Epidermal melanocyte (primary cell): ENCODE results near the gene LIG1.
"Not testable (repeated sequence)": the region's sequence is repeated elsewhere in the genome, so short reads cannot be mapped to it uniquely, and the experiment has no call there.

ENCODE experiments used
- DNase-seq: peaks from one replicate; pipeline ENCODE4 v3.0.0; 2011; ENCODE audit warnings: low spot score; ENCODE audit not compliant: insufficient read length

The LIG1 gene

GRCh38 chr19:48085076-48085475, 85.1 kb downstream of the LIG1 start:
- no peak for DNase-seq

GRCh38 chr19:48081106-48081505, 89.0 kb downstream of the LIG1 start:
- DNase-seq, result no peak

DNA sequence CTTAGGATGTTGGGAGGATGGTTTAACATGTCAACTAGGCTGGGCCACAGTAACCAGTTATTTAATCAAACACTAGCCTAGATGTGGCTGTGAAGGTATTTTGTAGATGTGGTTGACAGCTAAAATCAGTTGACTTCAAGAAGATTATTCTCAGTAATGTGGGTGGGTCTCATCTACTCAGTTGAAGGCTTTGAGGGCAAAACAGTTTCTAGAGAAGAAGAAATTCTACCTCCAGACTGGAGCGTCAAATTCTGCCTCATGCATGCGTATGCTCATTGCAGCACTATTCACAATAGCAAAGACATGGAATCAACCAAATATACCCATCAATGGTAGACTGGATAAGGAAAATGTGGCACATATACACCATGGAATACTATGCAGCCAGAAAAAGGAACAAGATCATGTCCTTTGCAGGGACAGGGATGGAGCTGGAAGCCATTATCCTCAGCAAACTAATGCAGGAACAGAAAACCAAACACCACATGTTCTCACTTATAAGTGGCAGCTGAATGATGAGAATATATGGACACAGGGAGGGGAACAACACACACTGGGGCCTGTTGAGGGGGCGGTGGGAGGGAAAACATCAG, 99.9 kb downstream of the LIG1 start:
- not testable (repeated sequence) for DNase-seq

- DNase-seq, result no peak
These were observed 100.7 kb downstream of the LIG1 start for GRCh38 chr19:48069435-48069834.
